HG02885 (cell line): ENCODE data around the gene POM121.
"Not testable (repeated sequence)": the region's sequence is repeated elsewhere in the genome, so short reads cannot be mapped to it uniquely, and the experiment has no call there.

ENCODE experiments used
- ATAC-seq: cut with Tn5 transposase; IDR thresholded peaks from one replicate; pipeline ENCODE4 v1.9.1; 2021; ENCODE audit warnings: mild to moderate bottlenecking; ENCODE audit not compliant: unreplicated experiment, poor library complexity

POM121 gene

DNA sequence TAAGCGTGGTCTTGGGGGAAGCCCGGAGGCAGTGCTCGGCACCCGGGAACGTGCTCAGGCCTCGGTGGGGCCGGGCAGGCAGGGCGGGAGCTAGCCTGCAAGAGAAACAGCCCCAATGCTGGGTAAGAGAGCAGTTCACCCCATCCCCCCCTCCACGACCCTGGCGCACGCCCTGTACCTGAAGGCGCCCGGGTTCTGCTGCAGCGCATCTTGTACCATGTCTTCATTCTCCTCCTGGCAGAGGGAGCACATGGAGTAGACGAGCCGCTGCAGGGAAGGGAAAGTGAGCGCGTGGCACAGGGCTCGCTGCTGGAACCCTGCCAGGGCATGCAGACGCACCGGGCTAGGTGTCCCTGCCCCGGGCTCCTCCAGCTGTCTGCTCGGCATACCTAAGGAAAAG, 23.8 kb downstream of the POM121 start:
- not testable (repeated sequence) for ATAC-seq

GRCh38 chr7:72949276-72949675, 24.4 kb downstream of the POM121 start:
- ATAC-seq, result not testable (repeated sequence)

DNA sequence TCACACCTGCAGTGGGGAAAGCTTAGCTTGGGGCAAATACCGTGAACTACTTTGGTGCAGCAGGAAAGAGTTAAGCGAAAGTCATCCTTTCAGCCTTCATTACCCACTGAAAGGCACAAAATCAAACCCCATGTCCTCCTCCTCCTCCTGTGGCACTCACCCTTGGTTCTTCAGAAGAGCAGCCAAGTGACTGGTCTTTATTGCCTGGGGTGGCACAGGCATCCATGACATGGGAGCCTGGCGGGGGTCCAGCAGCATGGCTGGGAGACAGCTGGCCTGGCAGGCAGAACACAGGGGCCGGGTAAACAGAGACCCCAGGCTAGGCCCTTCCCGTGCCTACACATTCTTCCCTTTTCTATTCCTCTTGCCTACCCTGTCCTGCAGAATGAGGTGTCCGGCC, 24.8 kb downstream of the POM121 start:
- ATAC-seq, result not testable (repeated sequence)

- ATAC-seq, result not testable (repeated sequence)
Measured at GRCh38 chr7:72950432-72950831, 25.5 kb downstream of the POM121 start.

GRCh38 chr7:72953901-72954562, 29.1 kb downstream of the POM121 start:
- ATAC-seq, result peak; percentile 52

GRCh38 chr7:72954563-72955198, 29.8 kb downstream of the POM121 start:
- ATAC-seq, result peak; percentile 91

- not testable (repeated sequence) for ATAC-seq
Measured at GRCh38 chr7:72960029-72960428, 35.1 kb downstream of the POM121 start.

GRCh38 chr7:72960626-72961345, 35.9 kb downstream of the POM121 start:
- ATAC-seq, result not testable (repeated sequence)

DNA sequence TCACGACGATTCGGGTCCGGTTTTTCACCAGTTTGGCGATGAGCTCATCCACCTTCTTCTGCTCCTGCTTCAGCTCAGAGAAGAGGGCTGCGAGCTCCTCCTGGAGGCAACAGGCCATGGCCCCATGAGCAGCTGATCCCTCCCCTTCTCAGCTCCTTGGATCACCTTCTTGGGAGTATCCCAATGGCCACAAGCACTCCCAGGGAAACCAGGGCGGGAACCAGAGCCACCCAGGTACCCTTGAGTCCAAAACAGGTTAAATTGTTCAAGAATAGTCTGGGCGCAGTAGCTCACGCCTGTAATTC, 36.4 kb downstream of the POM121 start:
- not testable (repeated sequence) for ATAC-seq

DNA sequence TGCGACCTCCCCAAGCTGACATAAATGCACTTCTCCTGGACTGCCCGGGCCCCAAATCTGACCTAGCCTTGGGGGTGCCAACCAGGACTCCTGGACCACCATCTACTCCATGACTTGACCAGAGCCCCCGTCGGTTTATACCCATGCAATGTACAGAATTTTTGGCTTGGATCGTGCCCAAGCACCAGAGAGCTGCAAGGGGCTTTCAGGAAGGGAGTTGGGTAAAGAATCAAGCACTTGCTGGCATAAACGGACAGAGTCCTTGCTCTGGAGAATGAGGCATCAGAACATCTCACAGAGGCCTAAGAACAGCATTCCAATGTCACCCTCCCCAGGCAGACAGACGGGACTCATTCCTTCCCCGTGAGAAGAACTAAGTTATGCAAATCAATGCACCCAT, 38.2 kb downstream of the POM121 start:
- not testable (repeated sequence) for ATAC-seq

DNA sequence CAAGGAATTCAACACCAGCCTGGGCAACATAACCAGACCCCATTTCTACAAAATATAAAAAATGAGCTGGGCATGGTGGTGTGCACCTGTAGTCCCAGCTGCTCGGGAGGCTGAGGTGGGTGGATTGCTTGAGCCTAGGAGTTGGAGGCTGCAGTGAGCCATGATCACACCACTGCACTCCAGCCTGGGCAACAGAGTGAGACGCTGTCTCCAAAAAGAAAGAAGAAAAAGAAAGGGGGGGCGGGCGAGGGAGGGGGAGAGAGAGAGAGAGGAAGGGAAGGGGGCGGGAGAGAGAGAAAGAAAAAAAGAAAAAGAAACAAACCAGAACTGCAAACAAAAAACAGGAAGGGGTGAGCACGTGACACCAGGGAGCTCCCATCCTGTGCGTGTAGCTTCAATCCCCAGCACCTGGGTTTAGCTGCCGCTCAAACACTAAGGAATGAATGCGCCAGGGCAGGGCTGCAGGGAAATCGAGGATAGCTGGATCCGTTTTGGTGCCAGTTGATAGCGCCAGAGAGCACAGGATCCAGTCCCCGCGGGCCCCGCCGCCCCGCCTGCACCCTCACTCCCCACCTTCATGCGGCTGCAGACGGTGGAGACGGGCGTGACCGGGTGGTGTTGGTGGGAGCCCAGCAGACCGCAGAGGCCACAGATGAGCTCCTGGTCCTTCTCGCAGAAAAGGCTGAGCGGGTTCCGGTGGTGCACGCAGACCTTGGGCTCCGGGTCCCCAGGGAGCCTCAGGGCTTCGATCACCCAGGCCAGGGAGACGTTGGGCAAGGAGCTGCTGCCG, 40.5 kb downstream of the POM121 start:
- ATAC-seq, result peak; percentile 54

GRCh38 chr7:72966892-72967291, 42.0 kb downstream of the POM121 start:
- ATAC-seq, result not testable (repeated sequence)

DNA sequence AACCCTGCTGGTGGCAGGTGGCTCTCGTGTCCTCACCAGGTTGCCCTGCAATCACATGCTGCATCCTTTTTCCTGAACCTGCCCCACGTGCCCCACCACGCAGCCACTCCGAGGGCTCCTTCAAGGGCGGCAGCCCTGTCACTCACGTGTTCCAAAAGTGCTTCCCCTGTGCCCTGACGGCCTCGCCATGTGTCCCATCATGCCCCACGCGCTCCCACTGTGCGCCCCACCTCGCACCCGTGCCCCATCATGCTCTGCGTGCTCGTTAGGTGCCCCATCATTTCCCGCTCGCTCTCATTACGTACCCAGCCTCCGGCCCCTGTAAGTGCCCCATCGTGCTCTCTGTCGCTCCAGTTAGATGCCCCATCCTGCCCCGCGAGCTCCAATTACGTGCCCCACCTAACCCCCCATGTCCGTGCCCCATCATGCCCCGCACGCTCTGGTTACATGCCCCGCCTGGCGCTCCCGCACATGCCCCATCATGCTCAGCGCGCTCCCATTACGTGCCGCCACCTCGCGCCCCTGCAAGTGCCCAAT, 44.2 kb downstream of the POM121 start, which contains the start of gene TRIM74:
Gene TRIM74, minus strand, starts transcription at position 487 of the 537 bp plus-strand sequence. CDS start 3,309 bp downstream, outside the sequence.
- not testable (repeated sequence) for ATAC-seq

DNA sequence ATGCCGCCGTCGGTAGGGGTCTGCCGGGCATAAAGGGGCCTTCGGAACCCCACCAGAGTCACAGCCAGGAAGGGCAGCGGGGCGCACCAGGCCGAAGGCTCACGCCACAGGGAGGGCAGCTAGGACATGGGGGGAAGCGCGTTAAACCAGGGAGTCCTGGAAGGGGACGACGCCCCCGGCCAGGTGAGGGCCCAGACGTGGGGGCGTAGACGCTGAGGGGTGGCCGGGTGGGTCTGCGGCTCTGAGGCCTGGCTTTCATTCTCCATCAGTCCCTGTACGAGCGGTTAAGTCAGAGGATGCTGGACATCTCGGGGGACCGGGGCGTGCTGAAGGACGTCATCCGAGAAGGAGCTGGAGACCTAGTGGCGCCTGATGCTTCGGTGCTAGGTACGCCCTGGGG, 44.8 kb downstream of the POM121 start:
- not testable (repeated sequence) for ATAC-seq

- ATAC-seq, result not testable (repeated sequence)
Measured at GRCh38 chr7:72971505-72971904, 46.6 kb downstream of the POM121 start.

GRCh38 chr7:72974781-72975180, 49.9 kb downstream of the POM121 start:
- not testable (repeated sequence) for ATAC-seq

- not testable (repeated sequence) for ATAC-seq
Measured at GRCh38 chr7:72975656-72976286, 50.9 kb downstream of the POM121 start.

DNA sequence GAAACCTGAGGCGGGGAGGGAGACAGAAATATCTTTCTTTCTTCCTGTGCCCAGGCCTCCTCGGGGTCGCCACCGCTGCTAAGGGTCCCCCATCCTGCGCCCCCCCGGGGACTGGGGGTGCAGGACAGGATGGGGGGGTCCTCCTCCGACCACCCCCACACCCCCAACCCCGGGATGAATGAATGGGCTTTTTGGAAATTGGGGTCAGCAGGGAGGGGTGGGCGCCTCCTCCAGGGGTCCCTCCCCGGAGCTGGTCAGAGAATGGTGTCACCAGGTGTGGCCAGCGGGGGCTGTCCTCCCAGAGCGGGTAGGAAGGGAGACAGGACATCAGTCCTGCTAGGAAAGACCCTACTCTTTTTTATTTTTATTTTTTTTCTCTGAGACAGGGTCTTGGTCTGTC, 51.5 kb downstream of the POM121 start:
- ATAC-seq, result not testable (repeated sequence)

DNA sequence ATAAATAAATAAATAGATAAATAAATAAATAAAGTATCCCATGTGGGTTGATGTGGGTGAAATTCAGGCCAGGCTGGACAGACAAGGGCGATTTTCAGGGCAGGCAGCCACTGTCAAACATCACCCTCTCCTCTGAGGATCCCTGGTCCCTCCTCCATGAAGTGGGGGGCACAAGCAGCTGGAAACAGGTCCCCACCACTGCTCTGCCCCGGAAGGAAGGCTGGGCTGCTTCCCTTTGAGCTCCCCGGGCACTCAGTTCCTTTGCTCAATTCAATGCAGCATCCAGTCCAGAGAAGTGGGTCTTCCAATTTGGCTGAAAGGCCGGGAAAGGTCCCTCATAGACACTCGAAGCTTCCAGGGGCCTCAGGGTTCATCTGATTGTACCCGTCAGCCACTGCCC, 55.5 kb downstream of the POM121 start:
- not testable (repeated sequence) for ATAC-seq

GRCh38 chr7:72982084-72982483, 57.2 kb downstream of the POM121 start:
- ATAC-seq, result not testable (repeated sequence)
